Heart right ventricle (tissue), 16 donors: ENCODE data around the gene TRIM48. TPM values are rescaled to one million over a fixed set of nuclear protein-coding genes. Genes with fewer than 3 reads are reported as not detected.
"Not testable (repeated sequence)": the region's sequence is repeated elsewhere in the genome, so short reads cannot be mapped to it uniquely, and the experiment has no call there.

Experiments
- ATAC-seq, 8 donors: fragments of 200-7000 bp; cut with Tn5 transposase; one replicate each; pipeline ENCODE4 v1.9.1; 2020; ENCODE audit warnings: mild to moderate bottlenecking in 8 of 8, moderate library complexity in 8 of 8, moderate number of reproducible peaks in 1 of 8
- DNase-seq, 2 donors: peaks; one replicate each; pipeline ENCODE4 v3.0.0-alpha.2; 2020
- H3K27ac ChIP-seq, 10 donors: fragments of 200-600 bp; sonication (generic) in 2 of 10; one replicate each; pipeline versions ENCODE4 v1.5.0 to v1.8.0; 2020 to 2022; ENCODE audit warnings: mild to moderate bottlenecking in 3 of 10
- H3K27me3 ChIP-seq, 7 donors: fragments of 200-600 bp; one replicate each; pipeline ENCODE4 v1.8.0; 2021 to 2022; ENCODE audit warnings: mild to moderate bottlenecking in 2 of 7
- H3K36me3 ChIP-seq, 9 donors: fragments of 200-600 bp; sonication (generic) in 1 of 9; one replicate each; pipeline versions ENCODE4 v1.5.0 to v1.8.0; 2020 to 2022; ENCODE audit warnings: mild to moderate bottlenecking in 2 of 9
- H3K4me1 ChIP-seq, 9 donors: fragments of 200-600 bp; sonication (generic) in 1 of 9; one replicate each; pipeline versions ENCODE4 v1.5.0 to v1.8.0; 2020 to 2022; ENCODE audit warnings: mild to moderate bottlenecking in 4 of 9
- H3K4me3 ChIP-seq, 10 donors: fragments of 200-600 bp; sonication (generic) in 2 of 10; one replicate each; pipeline versions ENCODE4 v1.5.0 to v1.8.0; 2020 to 2022; ENCODE audit warnings: mild to moderate bottlenecking in 7 of 10, moderate library complexity in 2 of 10
- H3K9me3 ChIP-seq, 11 donors: fragments of 200-600 bp in 10 of 11; sonication (generic) in 2 of 11; one replicate each; pipeline versions ENCODE4 v1.5.0 to v1.8.0; 2013 to 2022; ENCODE audit warnings: mild to moderate bottlenecking in 2 of 11, control low read depth in 1 of 11, moderate library complexity in 1 of 11
- WGBS, 2 donors: extraction: QIAGEN DNeasy Blood & Tissue Kit; methylation state at CpG; one replicate each; pipeline ENCODE4 v1.1.7; 2013; ENCODE audit warnings: inconsistent platforms in 1 of 2; 5-methylcytosine and 5-hydroxymethylcytosine counted together
- intact Hi-C, 10 donors: fragments of 100-400 bp; cut with DNase I; formaldehyde crosslinking; loops; one replicate each; pipeline versions ENCODE4 v1.11.1 to v1.14.2; 2022
- long read RNA-seq, 3 donors: library from polyadenylated mRNA; unstranded; transcript quantifications; one replicate each; pipeline ENCODE4 v2.0.0, GENCODE V29; 2020 to 2021
- polyA plus RNA-seq, 2 donors: library from polyadenylated mRNA; stranded (reverse); fragments of 200-250 nt; gene quantifications; one replicate each; pipeline ENCODE4 v1.2.3, GENCODE V29; 2013
- total RNA-seq, 10 donors: library from RNA; stranded (reverse); fragmentation: NEBNext Ultra II Directional in 3 of 10; extraction: Animal tissue kit (Norgen Biotek cat#: 25700) in 3 of 10; gene quantifications; one replicate each; pipeline versions ENCODE4 v1.2.1 to v1.2.4, GENCODE V29; 2021 to 2023
- TF ChIP-seq, protein P1 (sequence below), 9 donors: fragments of 200-600 bp; sonication (generic) in 2 of 9; IDR thresholded peaks; one replicate each; pipeline versions ENCODE4 v1.5.0 to v1.8.0; 2021 to 2022; ENCODE audit warnings: antibody characterized with exemption in 9 of 9, mild to moderate bottlenecking in 5 of 9, moderate library complexity in 1 of 9
- donor health status: Arrhythmogenic right ventricular cardiomyopathy.
- donor health status: ischemic (EF 13 %, LVEDD 7.1; RV severe dilation, severe dysfunction).
- donor health status: healthy with polysubstance abuse.
- donor health status: DM: no; HTN: yes; CAD: no.
- donor health status: DM: no; HTN: no; CAD: no.
- donor health status: ischemic (EF 25% LVEDD 6.9; RV normal size, moderate dysfunction).
- donor health status: ischemic (EF 25% LVEDD 5.7; RV mildly dilated, moderate dysfunction).
- donor health status: healthy.
- donor health status: DM: yes; HTN: yes; CAD: no.
- donor health status: Ischemic cardiomyopathy.
- donor health status: ischemic (EF 35%, LVEDD 5.7; RV mildly dilated, moderate dysfunction).
- donor health status: nonischemic (EF 11% LVEDD 7.7; RV severe dilation, severe dysfunction).
- donor health status: DM: yes; HTN: yes; CAD: no.
- donor health status: PGD.
- donor health status: ischemic (EF 29% LVEDD 5.4; RV normal size, mild dysfunction).
- donor health status: nonischemic (EF 23%, LVEDD 6.1; RV moderate dilation, normal function).

TRIM48 gene, protein sequence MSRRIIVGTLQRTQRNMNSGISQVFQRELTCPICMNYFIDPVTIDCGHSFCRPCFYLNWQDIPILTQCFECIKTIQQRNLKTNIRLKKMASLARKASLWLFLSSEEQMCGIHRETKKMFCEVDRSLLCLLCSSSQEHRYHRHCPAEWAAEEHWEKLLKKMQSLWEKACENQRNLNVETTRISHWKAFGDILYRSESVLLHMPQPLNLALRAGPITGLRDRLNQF
- total RNA-seq, result not detected
- polyA plus RNA-seq, result not detected
- long read RNA-seq, donor 1, result 0 reads
- long read RNA-seq, donor 2, result 0 reads
- long read RNA-seq, donor 3, result 0 reads

DNA sequence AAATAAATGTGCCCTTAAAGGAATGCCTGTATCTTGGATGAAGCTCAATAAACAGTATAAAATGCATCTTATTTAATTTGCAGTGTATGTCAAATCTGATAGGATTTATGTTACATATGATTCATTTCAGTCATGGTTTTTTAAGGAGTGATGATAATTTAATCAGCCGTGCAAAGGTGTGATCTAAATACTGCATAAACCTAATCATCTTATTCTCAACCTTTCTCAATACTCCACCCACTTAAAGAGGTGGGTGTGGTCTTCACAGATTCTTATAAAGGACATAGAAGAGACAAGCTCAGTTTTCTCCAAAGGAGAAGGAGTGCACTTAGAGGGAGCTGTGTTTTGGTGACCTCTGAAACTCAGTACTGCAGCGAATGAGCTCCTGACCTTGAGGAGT is at the start of gene TRIM48:
Gene TRIM48, plus strand, starts transcription at position 301 of the 400 bp plus-strand sequence. CDS start 113 bp downstream, outside the sequence.
- H3K4me1 ChIP-seq, H3K4me3 ChIP-seq, H3K27me3 ChIP-seq, ATAC-seq, H3K36me3 ChIP-seq, DNase-seq, H3K27ac ChIP-seq: not testable (repeated sequence)
- WGBS, 2 donors, result 45 to 49% methylated on average over 2 of the region's 2 CpGs
- H3K9me3 ChIP-seq, result peaks cover 0 to 44% (median 0%) of the 10 kb centered on the region in 11 donors
- intact Hi-C loops, result loop anchor here in 1 of 10 donors (10.0 kb wide), 1 partner anchor 47 kb away; no protein-coding TSS in a partner anchor

DNA sequence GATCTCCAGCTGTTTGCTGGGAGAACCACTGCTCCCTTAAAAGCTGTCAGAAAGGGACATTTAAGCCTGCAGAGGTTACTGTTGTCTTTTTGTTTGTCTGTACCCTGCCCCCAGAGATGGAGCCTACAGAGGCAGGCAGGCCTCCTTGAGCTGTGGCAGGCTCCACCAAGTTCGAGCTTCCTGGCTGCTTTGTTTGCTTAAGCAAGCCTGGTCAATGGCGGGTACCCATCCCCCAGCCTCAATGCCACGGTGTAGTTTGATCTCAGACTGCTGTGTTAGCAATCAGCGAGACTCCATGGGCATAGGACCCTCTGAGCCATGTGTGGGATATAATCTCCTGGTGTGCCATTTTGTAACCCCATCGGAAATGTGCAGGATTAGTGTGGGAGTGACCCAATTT is 23.6 kb upstream of the TRIM48 start:
- H3K4me1 ChIP-seq, intact Hi-C loops, ATAC-seq, DNase-seq, H3K4me3 ChIP-seq, H3K36me3 ChIP-seq, H3K27ac ChIP-seq, H3K27me3 ChIP-seq: not testable (repeated sequence)
- WGBS, 2 donors, result 55 to 59% methylated on average over 5 of the region's 5 CpGs
- peaks cover 0 to 71% (median 6%) of the 10 kb centered on the region in 11 donors for H3K9me3 ChIP-seq

DNA sequence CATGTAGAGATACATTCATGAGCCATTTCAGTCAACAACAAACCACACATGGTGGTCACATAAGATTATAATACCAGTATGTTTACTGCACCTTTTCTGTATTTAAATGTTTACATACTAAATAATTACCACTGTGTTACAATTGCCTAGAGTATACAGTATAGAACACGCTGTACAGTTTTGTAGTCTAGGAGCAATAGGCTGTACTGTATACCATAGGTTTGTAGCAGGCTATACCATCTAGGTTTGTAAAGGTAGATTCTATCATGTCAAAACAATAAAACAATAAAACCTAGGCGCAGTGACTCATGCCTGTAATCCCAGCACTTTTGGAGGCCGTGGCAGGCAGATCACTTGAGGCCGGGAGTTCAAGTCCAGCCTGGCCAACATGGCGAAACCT is 1.1 kb downstream of the TRIM48 start:
- Histone ChIP-seq H3K27me3 (no peaks in the 10 kb centered on the region), H3K36me3 (no peaks in the 10 kb centered on the region), H3K4me3 (no peak overlapping the region), H3K27ac (no peak overlapping the region), H3K9me3 (peaks cover 0 to 35% (median 0%) of the 10 kb centered on the region in 11 donors), H3K4me1 (no peaks in the 10 kb centered on the region)
- intact Hi-C loops, result loop anchor here in 1 of 10 donors (10.0 kb wide), 1 partner anchor 48 kb away; no protein-coding TSS in a partner anchor
- WGBS, 2 donors, result 66 to 70% methylated on average over 5 of the region's 5 CpGs
- no peak for DNase-seq
- TF ChIP-seq, protein P1, sequence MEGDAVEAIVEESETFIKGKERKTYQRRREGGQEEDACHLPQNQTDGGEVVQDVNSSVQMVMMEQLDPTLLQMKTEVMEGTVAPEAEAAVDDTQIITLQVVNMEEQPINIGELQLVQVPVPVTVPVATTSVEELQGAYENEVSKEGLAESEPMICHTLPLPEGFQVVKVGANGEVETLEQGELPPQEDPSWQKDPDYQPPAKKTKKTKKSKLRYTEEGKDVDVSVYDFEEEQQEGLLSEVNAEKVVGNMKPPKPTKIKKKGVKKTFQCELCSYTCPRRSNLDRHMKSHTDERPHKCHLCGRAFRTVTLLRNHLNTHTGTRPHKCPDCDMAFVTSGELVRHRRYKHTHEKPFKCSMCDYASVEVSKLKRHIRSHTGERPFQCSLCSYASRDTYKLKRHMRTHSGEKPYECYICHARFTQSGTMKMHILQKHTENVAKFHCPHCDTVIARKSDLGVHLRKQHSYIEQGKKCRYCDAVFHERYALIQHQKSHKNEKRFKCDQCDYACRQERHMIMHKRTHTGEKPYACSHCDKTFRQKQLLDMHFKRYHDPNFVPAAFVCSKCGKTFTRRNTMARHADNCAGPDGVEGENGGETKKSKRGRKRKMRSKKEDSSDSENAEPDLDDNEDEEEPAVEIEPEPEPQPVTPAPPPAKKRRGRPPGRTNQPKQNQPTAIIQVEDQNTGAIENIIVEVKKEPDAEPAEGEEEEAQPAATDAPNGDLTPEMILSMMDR (IDR thresholded peaks at IDR 0.05), result no peak
- ATAC-seq, result no peak

Other genes starting within 250 kb of the TRIM48 start
- not detected for gene OR4A16, start 81.0 kb downstream of the TRIM48 start, total RNA-seq
- not detected for gene OR4A16, start 81.0 kb downstream of the TRIM48 start, polyA plus RNA-seq
- not detected for gene OR4A15, start 105.8 kb downstream of the TRIM48 start, total RNA-seq
- gene OR4A15, start 105.8 kb downstream of the TRIM48 start, polyA plus RNA-seq, result not detected